Measurements from ENCODE around the gene STPG1. TPM values are rescaled to one million over a fixed set of nuclear protein-coding genes. Genes with fewer than 3 reads are reported as not detected.

STPG1 gene
- total RNA-seq, 1 donor from 2014 or later = 9.2 TPM

Other genes with a start within 250 kb of the STPG1 start
- gene IFNLR1, start 226.5 kb downstream of the STPG1 start, total RNA-seq = 0.94 and 1.5 TPM in 2 replicates
- 2.6 and 6.9 TPM in 2 replicates for gene GRHL3, start 94.4 kb downstream of the STPG1 start, total RNA-seq
- gene NIPAL3, start 2.0 kb upstream of the STPG1 start, total RNA-seq = 45.1 and 47.2 TPM in 2 replicates
- gene RCAN3, start 89.1 kb upstream of the STPG1 start, total RNA-seq = 15.4 and 17.7 TPM in 2 replicates
- gene NCMAP, start 142.3 kb upstream of the STPG1 start, total RNA-seq = not detected in 2 replicates
- gene SRRM1, start 229.5 kb upstream of the STPG1 start, total RNA-seq = 124 and 138 TPM in 2 replicates

Data from astrocyte (in vitro differentiated cells and primary cell).